DOHH2 (cell line): ENCODE data around the gene MDFIC.

Experiments used
- EZH2phosphoT487 ChIP-seq: fragments of 200-600 bp; sonication (generic); IDR thresholded peaks from 2 replicates; pipeline ENCODE4 v1.6.1; 2017; ENCODE audit warnings: borderline replicate concordance, mild to moderate bottlenecking, antibody characterized with exemption, low read length, moderate library complexity, mixed read lengths
- TF ChIP-seq, protein P1 (sequence below): fragments of 200-600 bp; sonication (generic); IDR thresholded peaks from one replicate; pipeline ENCODE4 v1.5.1; 2014; ENCODE audit warnings: antibody characterized with exemption, mild to moderate bottlenecking, low read depth, low read length; ENCODE audit not compliant: poor library complexity, severe bottlenecking

DNA sequence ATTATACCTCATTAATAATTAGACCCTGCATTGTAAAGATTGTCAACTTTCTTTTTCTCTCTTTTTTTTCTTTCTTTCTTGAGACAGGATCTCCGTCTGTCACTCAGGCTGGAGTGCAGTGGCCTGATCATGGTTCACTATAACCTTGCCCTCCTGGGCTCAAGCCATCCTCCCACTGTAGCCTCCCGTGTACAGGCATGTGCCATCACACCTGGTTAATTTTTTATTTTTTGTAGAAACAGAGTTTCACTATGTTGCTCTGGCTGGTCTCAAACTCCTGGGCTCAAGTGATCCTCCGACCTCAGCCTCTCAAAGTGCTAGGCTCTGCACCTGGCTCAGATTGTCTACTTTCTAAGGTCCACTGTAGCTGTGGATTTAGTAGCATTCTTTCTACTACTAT is 50.7 kb downstream of the MDFIC start:
- TF ChIP-seq, protein P1, sequence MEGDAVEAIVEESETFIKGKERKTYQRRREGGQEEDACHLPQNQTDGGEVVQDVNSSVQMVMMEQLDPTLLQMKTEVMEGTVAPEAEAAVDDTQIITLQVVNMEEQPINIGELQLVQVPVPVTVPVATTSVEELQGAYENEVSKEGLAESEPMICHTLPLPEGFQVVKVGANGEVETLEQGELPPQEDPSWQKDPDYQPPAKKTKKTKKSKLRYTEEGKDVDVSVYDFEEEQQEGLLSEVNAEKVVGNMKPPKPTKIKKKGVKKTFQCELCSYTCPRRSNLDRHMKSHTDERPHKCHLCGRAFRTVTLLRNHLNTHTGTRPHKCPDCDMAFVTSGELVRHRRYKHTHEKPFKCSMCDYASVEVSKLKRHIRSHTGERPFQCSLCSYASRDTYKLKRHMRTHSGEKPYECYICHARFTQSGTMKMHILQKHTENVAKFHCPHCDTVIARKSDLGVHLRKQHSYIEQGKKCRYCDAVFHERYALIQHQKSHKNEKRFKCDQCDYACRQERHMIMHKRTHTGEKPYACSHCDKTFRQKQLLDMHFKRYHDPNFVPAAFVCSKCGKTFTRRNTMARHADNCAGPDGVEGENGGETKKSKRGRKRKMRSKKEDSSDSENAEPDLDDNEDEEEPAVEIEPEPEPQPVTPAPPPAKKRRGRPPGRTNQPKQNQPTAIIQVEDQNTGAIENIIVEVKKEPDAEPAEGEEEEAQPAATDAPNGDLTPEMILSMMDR = no peak
- no peak for TF ChIP-seq EZH2phosphoT487
